Sigmoid colon (tissue), 4 donors: ENCODE data around the gene NKD2.

ENCODE experiments used
- CTCF ChIP-seq, 4 experiments: fragments of 450-650 bp in 3 of 4; fragments of 200-600 bp in 1 of 4; IDR thresholded peaks; one replicate each; pipeline ENCODE4 v1.5.1; 2016 to 2019; ENCODE audit warnings: antibody characterized with exemption in 4 of 4, mild to moderate bottlenecking in 3 of 4, moderate library complexity in 2 of 4
- EP300 ChIP-seq, 4 donors: sonication (generic); formaldehyde crosslinking; IDR thresholded peaks; one replicate each; pipeline ENCODE4 v1.6.1; 2017; ENCODE audit warnings: antibody characterized with exemption in 4 of 4
- POLR2AphosphoS5 ChIP-seq, 4 donors: sonication (generic); formaldehyde crosslinking; IDR thresholded peaks; one replicate each; pipeline ENCODE4 v1.6.1; 2017; ENCODE audit warnings: antibody characterized with exemption in 4 of 4

- TF ChIP-seq CTCF (IDR thresholded peaks at IDR 0.05): no peak
- no peak for TF ChIP-seq EP300 (IDR thresholded peaks at IDR 0.05)
- TF ChIP-seq POLR2AphosphoS5 (IDR thresholded peaks at IDR 0.05): no peak
Observed at GRCh38 chr5:1026700-1027621, 18.4 kb downstream of the NKD2 start.
